ENCODE results near the gene BMP8A.

Gene BMP8A

GRCh38 chr1:39562886-39563285, 71.5 kb downstream of the BMP8A start:
- WGBS, 2 experiments (ENCODE audit: insufficient coverage in 2 of 2): 100% methylated on average over 3 of the region's 3 CpGs; no CpG with 5 or more reads in 1 of the 2 experiments

GRCh38 chr1:39563669-39564068, 72.2 kb downstream of the BMP8A start:
- Histone ChIP-seq H3K27ac (ENCODE audit: low read depth, low read length, severe bottlenecking) (no peak overlapping the region), H3K4me3 (ENCODE audit: extremely low read depth, insufficient read depth, low read length, poor library complexity, severe bottlenecking) (no peak overlapping the region), H3K4me1 (ENCODE audit: control insufficient read depth, insufficient read depth, low read length, poor library complexity, severe bottlenecking) (no peaks in the 10 kb centered on the region), H3K36me3 (ENCODE audit: control insufficient read depth, insufficient read depth, low read length) (peaks cover 95% of the 10 kb centered on the region), H3K9me3 (ENCODE audit: control insufficient read depth, low read length) (no peaks in the 10 kb centered on the region)
- 95 to 96% methylated on average over 9 to 14 of the region's 15 CpGs for WGBS, 2 experiments (ENCODE audit: insufficient coverage in 2 of 2)

More at GRCh38 chr1:39562886-39563285, 71.5 kb downstream of the BMP8A start:
- Histone ChIP-seq H3K4me1 (ENCODE audit: control insufficient read depth, insufficient read depth, low read length, poor library complexity, severe bottlenecking) (no peaks in the 10 kb centered on the region), H3K9me3 (ENCODE audit: control insufficient read depth, low read length) (no peaks in the 10 kb centered on the region), H3K27ac (ENCODE audit: low read depth, low read length, severe bottlenecking) (no peak overlapping the region), H3K36me3 (ENCODE audit: control insufficient read depth, insufficient read depth, low read length) (peaks cover 87% of the 10 kb centered on the region), H3K4me3 (ENCODE audit: extremely low read depth, insufficient read depth, low read length, poor library complexity, severe bottlenecking) (no peak overlapping the region)

- Histone ChIP-seq H3K4me1 (ENCODE audit: control insufficient read depth, insufficient read depth, low read length, poor library complexity, severe bottlenecking) (no peaks in the 10 kb centered on the region), H3K4me3 (ENCODE audit: extremely low read depth, insufficient read depth, low read length, poor library complexity, severe bottlenecking) (no peak overlapping the region), H3K36me3 (ENCODE audit: control insufficient read depth, insufficient read depth, low read length) (peaks cover 96% of the 10 kb centered on the region), H3K27ac (ENCODE audit: low read depth, low read length, severe bottlenecking) (no peak overlapping the region), H3K9me3 (ENCODE audit: control insufficient read depth, low read length) (no peaks in the 10 kb centered on the region)
- 96 to 98% methylated on average over 5 of the region's 7 CpGs for WGBS, 2 experiments (ENCODE audit: insufficient coverage in 2 of 2)
These were observed 72.9 kb downstream of the BMP8A start for GRCh38 chr1:39564340-39564739.

- no peaks in the 10 kb centered on the region for H3K4me1 ChIP-seq (ENCODE audit: control insufficient read depth, insufficient read depth, low read length, poor library complexity, severe bottlenecking)
- peaks cover 100% of the 10 kb centered on the region for H3K36me3 ChIP-seq (ENCODE audit: control insufficient read depth, insufficient read depth, low read length)
- H3K27ac ChIP-seq (ENCODE audit: low read depth, low read length, severe bottlenecking): no peak overlapping the region
- no peak overlapping the region for H3K4me3 ChIP-seq (ENCODE audit: extremely low read depth, insufficient read depth, low read length, poor library complexity, severe bottlenecking)
- H3K9me3 ChIP-seq (ENCODE audit: control insufficient read depth, low read length): no peaks in the 10 kb centered on the region
- WGBS, 2 experiments (ENCODE audit: insufficient coverage in 2 of 2): 94 to 95% methylated on average over 2 to 3 of the region's 6 CpGs
These were observed 73.5 kb downstream of the BMP8A start for GRCh38 chr1:39564941-39565340.

- Histone ChIP-seq H3K36me3 (ENCODE audit: control insufficient read depth, insufficient read depth, low read length) (peaks cover 100% of the 10 kb centered on the region), H3K27ac (ENCODE audit: low read depth, low read length, severe bottlenecking) (no peak overlapping the region), H3K9me3 (ENCODE audit: control insufficient read depth, low read length) (no peaks in the 10 kb centered on the region), H3K4me3 (ENCODE audit: extremely low read depth, insufficient read depth, low read length, poor library complexity, severe bottlenecking) (no peak overlapping the region), H3K4me1 (ENCODE audit: control insufficient read depth, insufficient read depth, low read length, poor library complexity, severe bottlenecking) (no peaks in the 10 kb centered on the region)
- 94 to 100% methylated on average over 4 to 5 of the region's 5 CpGs for WGBS, 2 experiments (ENCODE audit: insufficient coverage in 2 of 2)
These were observed 75.2 kb downstream of the BMP8A start for GRCh38 chr1:39566441-39567137.

GRCh38 chr1:39567302-39567701, 75.9 kb downstream of the BMP8A start:
- H3K4me1 ChIP-seq (ENCODE audit: control insufficient read depth, insufficient read depth, low read length, poor library complexity, severe bottlenecking): no peaks in the 10 kb centered on the region
- no peak overlapping the region for H3K4me3 ChIP-seq (ENCODE audit: extremely low read depth, insufficient read depth, low read length, poor library complexity, severe bottlenecking)
- 100% methylated on average over 2 of the region's 3 CpGs; no CpG with 5 or more reads in 1 of the 2 experiments for WGBS, 2 experiments (ENCODE audit: insufficient coverage in 2 of 2)
- H3K9me3 ChIP-seq (ENCODE audit: control insufficient read depth, low read length): no peaks in the 10 kb centered on the region
- H3K36me3 ChIP-seq (ENCODE audit: control insufficient read depth, insufficient read depth, low read length): peaks cover 100% of the 10 kb centered on the region
- H3K27ac ChIP-seq (ENCODE audit: low read depth, low read length, severe bottlenecking): no peak overlapping the region

GRCh38 chr1:39568208-39568607, 76.8 kb downstream of the BMP8A start:
- Histone ChIP-seq H3K4me1 (ENCODE audit: control insufficient read depth, insufficient read depth, low read length, poor library complexity, severe bottlenecking) (peaks cover 7% of the 10 kb centered on the region), H3K27ac (ENCODE audit: low read depth, low read length, severe bottlenecking) (no peak overlapping the region), H3K9me3 (ENCODE audit: control insufficient read depth, low read length) (no peaks in the 10 kb centered on the region), H3K36me3 (ENCODE audit: control insufficient read depth, insufficient read depth, low read length) (peaks cover 100% of the 10 kb centered on the region), H3K4me3 (ENCODE audit: extremely low read depth, insufficient read depth, low read length, poor library complexity, severe bottlenecking) (no peak overlapping the region)
- WGBS, 2 experiments (ENCODE audit: insufficient coverage in 2 of 2): 100% methylated on average over 1 to 2 of the region's 2 CpGs

- WGBS, 2 experiments (ENCODE audit: insufficient coverage in 2 of 2): 87 to 98% methylated on average over 3 to 4 of the region's 4 CpGs
- Histone ChIP-seq H3K36me3 (ENCODE audit: control insufficient read depth, insufficient read depth, low read length) (peaks cover 100% of the 10 kb centered on the region), H3K4me1 (ENCODE audit: control insufficient read depth, insufficient read depth, low read length, poor library complexity, severe bottlenecking) (peaks cover 10% of the 10 kb centered on the region), H3K27ac (ENCODE audit: low read depth, low read length, severe bottlenecking) (no peak overlapping the region), H3K4me3 (ENCODE audit: extremely low read depth, insufficient read depth, low read length, poor library complexity, severe bottlenecking) (no peak overlapping the region), H3K9me3 (ENCODE audit: control insufficient read depth, low read length) (no peaks in the 10 kb centered on the region)
These were observed 77.6 kb downstream of the BMP8A start for GRCh38 chr1:39569034-39569433.

- H3K36me3 ChIP-seq (ENCODE audit: control insufficient read depth, insufficient read depth, low read length): peaks cover 100% of the 10 kb centered on the region
- no peaks in the 10 kb centered on the region for H3K9me3 ChIP-seq (ENCODE audit: control insufficient read depth, low read length)
- H3K27ac ChIP-seq (ENCODE audit: low read depth, low read length, severe bottlenecking): no peak overlapping the region
- peaks cover 20% of the 10 kb centered on the region for H3K4me1 ChIP-seq (ENCODE audit: control insufficient read depth, insufficient read depth, low read length, poor library complexity, severe bottlenecking)
- H3K4me3 ChIP-seq (ENCODE audit: extremely low read depth, insufficient read depth, low read length, poor library complexity, severe bottlenecking): no peak overlapping the region
- 96 to 97% methylated on average over 10 to 11 of the region's 11 CpGs for WGBS, 2 experiments (ENCODE audit: insufficient coverage in 2 of 2)
These were observed 79.2 kb downstream of the BMP8A start for GRCh38 chr1:39570477-39571177.

- WGBS, 2 experiments (ENCODE audit: insufficient coverage in 2 of 2): 93 to 100% methylated on average over 9 of the region's 9 CpGs
- H3K4me3 ChIP-seq (ENCODE audit: extremely low read depth, insufficient read depth, low read length, poor library complexity, severe bottlenecking): no peak overlapping the region
- no peak overlapping the region for H3K27ac ChIP-seq (ENCODE audit: low read depth, low read length, severe bottlenecking)
- H3K36me3 ChIP-seq (ENCODE audit: control insufficient read depth, insufficient read depth, low read length): peaks cover 95% of the 10 kb centered on the region
- H3K4me1 ChIP-seq (ENCODE audit: control insufficient read depth, insufficient read depth, low read length, poor library complexity, severe bottlenecking): peaks cover 20% of the 10 kb centered on the region
- H3K9me3 ChIP-seq (ENCODE audit: control insufficient read depth, low read length): no peaks in the 10 kb centered on the region
These were observed 79.7 kb downstream of the BMP8A start for GRCh38 chr1:39571178-39571483.
